NCI-H345 treated with DMSO at 0.1 percent for 48 hours (cell line): ENCODE results near the gene ZSWIM1.
"Not testable (repeated sequence)": the region's sequence is repeated elsewhere in the genome, so short reads cannot be mapped to it uniquely, and the experiment has no call there.

Experiments used
- DNase-seq: peaks from one replicate; lab custom pipeline; 2025; ENCODE audit not compliant: unreplicated experiment; lab: John Stamatoyannopoulos, UW

Gene ZSWIM1

DNA sequence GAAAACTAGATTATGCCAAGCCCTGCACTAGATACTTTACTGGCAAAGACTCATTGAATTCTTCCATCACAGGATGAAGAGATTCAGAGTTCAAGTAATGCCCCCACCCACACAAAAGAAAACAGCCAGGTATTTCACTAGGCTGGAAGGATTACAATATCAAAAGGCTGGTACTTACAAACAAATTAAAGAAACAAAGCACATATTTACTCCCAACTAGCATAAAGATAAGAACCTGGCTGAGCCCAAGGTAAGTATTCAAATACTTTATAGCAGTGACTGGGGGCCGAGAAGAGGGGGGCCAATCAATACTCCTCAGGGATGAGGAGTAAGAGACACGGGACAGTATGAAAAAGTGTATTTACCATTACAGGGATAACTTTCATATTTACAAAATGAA, 27.5 kb upstream of the ZSWIM1 start:
- DNase-seq: no peak

DNA sequence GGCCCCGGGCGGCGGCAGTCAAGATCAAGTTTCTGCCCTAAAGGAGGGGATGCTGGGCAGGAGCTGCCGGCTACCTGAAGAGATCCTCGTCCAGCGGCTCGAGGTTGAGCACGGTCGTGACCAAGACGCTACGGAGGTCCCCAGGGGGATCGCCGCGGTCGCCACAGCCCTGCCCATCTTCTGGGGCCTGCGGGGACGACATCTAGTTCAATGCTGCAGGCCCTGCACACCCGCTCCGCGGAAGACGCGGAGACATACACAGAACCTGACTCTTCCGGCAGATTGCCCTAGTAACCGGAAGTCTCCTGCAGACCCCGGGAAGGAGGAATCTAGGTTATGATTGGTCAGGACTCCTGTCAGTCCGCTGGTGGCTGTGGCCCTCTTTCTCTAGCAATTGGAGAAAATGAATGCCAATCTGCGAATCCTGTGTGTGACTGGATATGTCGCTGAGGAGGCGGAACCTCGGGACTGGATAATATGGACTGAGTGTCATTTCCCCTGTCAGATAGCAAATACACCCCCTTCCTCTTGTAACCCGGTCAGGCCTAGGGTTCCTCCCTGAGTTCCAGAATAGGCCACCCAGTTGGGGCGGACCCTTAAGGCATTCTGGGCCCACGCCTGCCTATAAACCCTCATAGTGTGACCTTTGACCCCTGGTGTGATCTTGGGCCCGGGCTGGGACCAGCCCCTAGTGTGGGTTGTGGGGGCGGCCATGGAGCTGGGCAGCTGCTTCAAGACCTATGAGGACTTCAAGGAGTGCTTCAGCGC, 23.7 kb upstream of the ZSWIM1 start, which contains the start of the genes ACOT8 and ZSWIM3:
Gene ACOT8 (minus strand): TSS at position 279 of the 768 bp plus-strand sequence. CDS start 77 bp downstream, at position 202.
Gene ZSWIM3 (plus strand): TSS at position 501 of the 768 bp plus-strand sequence. CDS start 212 bp downstream, at position 713.
- DNase-seq: peak; percentile 99

DNA sequence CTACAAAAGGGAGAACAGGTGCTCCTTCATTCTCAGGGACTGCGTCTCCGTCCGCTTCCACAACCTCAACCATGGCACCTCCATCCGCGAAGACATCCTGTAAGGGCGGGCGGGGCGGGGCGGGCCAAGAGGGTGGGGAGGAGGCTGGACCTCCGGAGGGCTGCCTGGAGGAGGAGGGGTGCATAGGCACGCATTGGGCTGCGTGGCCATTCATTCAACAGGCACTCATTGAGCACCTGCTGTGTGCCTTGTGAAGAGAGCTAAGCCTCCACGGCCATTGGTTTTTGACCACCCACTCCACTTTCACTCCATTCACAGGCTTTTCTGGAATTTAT, 23.2 kb upstream of the ZSWIM1 start:
- DNase-seq: no peak

DNA sequence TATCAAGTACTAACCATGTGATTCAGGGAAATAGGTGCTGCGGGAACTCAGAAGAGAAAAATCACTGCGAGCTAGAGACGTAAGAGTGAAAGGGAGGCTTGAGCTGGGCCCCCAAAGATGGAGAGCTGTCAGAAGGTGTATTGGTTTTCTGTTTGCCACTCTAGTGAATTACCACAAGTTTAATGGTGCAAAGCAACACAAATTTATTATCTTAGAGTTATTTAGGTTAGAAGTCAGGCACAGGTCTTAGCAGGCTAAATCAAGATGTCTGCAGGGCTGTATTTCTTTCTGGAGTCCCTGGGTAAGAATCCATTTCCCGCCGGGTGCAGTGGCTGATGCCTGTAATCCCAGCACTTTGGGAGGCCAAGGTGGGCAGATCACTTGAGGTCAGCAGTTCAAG, 21.1 kb upstream of the ZSWIM1 start:
- DNase-seq: no peak

DNA sequence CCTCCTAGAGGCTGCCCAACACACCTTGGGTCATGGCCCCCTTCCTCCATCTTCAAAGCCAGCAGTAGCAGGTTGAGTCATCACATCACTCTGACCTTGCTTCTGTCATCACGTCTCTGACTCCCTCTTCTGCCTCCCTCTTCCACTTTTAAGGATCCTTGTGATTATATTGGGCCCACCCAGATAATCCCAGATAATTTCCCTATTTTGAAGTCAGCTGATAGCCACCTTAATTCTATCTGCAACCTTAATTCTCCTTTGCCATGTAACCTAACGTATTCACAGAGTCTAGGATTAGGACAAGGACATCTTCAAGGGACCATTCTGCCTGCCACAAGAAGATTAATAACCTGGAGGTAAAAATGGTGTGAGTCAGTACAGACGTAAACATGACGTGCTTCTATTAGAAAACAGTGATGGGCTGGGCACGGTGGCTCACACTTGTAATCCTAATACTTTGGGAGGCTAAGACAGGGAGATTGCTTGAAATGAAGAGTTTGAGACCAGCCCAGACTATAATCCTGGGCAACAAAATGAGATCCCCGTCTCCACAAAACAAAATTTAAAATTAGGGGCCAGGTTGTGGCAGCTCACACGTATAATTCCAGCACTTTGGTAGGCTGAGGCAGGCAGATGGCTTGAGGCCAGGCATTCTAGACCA, 20.3 kb upstream of the ZSWIM1 start:
- DNase-seq: no peak

DNA sequence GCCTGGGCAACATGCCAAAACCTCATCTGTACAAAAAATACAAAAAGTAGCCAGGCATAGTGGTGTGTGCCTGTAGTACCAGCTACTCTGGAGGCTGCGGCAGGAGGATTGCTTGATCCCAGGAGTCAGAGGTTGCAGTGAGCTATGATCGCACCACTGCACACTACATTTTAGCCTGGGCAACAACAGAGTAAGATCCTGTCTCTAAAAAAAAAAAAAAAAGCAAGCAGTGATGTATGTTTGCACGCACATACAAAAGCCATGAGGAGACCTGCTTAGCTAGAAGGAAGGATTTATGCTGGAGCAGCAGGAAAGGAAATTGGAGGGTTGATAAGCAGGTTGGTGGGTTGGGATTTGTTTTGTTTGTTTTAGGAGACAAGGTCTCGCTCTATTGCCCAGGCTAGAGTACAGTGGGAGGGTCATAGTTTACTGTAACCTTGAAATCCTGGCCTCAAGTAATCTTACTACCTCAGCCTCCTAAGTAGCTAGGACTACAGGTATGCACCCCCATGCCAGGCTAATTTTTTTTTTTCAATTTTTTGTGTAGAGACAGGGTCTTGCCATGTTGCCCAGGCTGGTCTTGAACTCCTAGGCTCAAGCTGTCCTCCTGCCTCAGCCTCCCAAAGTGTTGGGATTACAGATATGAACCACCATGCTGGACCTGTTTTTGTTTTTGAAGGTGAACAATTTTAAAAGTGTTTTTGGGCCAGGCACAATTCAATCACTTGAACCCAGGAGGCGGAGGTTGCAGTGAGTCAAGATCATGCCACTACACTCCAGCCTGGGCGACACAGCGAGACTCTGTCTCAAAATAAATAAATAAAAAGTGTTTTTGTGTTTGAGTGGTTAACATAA, 19.6 kb upstream of the ZSWIM1 start:
- peak; percentile 47 for DNase-seq

DNA sequence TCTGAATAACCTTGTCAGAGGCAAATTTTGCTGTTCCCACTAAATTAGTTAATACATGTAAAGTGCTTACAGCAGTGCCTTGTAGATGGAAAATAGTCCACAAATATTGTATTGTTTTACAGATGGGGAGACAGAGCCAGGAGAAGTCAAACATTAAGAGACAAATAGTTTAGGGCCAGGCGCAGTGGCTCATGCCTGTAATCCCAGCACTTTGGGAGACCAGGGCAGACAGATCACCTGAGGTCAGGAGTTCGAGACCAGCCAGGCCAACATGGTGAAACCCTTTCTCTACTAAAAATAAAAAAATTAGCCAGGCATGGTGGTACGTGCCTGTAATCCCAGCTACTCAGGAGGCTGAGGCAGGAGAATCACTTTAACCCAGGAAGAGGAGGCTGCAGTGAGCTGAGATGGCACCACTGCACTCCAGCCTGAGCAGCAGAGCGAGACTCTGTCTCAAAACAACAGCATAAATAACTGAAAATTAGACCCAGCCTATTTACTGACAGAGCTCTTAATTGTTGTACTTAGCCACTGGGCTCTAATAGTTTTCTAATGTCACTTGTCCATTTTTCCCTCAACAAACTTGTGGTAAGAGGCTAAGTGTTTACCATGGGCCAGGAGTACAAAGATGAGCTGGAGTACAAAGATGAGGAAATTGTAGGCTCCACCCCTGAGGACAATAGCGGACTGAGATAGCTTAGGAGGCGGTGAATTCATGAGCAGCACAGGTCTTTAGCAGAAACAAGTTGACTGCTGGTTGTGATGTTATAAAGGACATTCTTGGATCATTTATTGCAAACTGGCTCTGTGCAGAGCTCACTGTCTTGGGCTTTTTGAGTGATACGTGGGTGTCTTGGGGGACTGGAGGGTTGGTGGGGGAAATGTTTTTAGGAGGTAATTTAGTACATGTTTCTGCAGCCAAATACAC, 17.2 kb upstream of the ZSWIM1 start:
- no peak for DNase-seq

GRCh38 chr20:45866454-45866853, 14.6 kb upstream of the ZSWIM1 start:
- DNase-seq: no peak

DNA sequence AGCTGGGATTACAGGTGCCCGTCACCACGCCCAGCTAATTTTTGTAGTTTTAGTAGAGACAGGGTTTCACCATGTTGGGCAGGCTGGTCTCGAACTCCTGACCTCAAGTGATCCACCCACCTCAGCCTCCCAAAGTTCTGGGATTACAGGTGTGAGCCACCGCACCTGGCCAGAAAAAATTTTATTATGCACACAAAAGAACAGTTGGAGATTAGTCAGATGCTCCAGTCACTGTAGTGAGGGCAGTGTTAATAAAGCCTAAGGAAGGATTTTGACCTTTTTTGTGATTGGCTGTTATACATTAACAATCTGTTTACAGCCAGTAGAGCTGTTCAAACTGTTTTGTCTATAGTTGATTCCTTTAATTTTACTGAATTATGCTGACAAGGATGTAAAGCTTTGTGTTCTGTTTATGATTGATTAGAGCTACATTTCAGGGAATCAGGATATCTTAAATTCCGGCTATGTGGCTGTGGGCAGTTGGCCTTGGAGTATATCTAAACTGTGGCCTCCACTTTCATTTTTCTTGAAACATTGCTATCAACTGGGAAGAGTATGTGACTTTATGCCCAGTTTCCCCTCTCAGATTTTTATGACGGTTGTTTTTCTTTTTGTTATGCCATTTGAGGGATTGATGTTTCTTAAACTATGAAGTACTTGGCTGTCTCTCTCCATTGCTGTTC, 13.8 kb upstream of the ZSWIM1 start:
- DNase-seq: no peak

GRCh38 chr20:45867819-45868176, 13.2 kb upstream of the ZSWIM1 start:
- DNase-seq: no peak

DNA sequence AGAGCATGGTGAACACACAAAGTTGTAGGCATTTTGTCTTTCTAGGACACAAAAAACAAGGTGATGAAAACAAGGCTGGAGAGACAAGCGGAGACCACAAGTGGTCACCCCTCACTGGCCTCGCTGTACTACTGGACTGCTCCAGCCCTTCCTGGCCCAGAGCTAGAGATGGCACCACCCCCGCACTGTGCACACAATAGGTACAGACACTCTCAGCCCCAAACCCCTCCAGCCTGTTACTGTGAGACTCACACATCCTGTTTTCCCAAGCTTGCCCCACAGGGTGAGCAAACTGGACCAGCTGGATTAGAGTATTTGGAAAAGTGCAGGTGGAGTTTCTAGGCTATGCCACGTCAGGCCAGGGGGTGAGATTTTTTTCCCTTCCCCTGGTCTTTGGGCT, 8.4 kb upstream of the ZSWIM1 start:
- no peak for DNase-seq

GRCh38 chr20:45873409-45874103, 7.5 kb upstream of the ZSWIM1 start:
- DNase-seq: no peak

- DNase-seq: not testable (repeated sequence)
These were observed 6.9 kb upstream of the ZSWIM1 start for GRCh38 chr20:45874104-45874481.

DNA sequence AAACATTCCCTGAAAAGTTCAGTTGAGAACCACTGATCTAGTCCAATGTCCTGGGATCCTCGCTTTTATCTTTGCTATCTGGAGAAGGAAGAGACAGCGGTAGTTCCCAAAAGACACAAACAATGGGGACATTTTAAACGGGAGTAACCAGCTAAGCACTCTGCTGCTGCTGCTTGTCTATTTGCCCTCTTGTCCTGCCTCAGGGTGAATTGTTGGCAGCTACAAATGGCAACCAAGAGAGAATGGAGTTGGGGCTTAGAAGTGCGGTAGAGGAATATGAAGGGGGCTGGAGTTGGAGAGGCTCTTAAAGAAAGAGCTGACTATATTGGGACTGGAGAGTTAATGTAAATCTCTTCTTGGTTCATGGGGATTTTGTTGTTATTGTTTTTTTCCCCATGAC, 6.5 kb upstream of the ZSWIM1 start:
- no peak for DNase-seq

DNA sequence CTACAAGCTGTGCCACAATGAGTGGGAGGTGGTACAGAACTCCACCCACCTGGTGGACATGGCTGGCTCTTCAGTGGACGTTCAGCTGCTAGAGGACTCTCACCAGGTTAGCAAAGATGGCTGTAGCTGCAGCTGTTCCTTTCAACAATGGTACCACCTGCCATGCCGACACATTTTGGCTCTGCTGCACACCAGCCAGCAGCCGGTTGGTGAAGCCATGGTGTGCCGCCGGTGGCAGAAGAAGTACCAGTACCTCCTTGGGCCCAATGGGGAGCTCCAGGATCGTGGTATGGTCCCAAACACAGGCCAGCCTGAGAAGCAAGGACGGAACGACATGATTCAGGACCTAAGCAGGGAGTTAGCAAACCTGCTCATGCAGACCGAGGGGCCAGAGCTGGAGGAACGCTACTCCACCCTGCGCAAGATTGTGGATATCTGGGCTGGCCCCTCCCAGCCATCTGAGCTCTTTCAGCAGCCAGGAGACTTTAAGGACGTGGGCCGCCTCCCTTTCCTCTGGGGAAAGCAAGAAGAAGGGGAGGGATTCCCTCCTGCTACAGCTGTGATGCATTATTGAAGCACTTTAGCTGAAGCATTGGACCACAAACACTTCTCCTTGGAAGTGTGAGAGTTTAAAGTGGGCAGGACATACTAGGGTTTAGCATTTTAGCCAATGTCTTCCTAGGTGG, 2.8 kb upstream of the ZSWIM1 start:
- no peak for DNase-seq

- no peak for DNase-seq
These were observed 1.6 kb downstream of the ZSWIM1 start for GRCh38 chr20:45882469-45883099.

DNA sequence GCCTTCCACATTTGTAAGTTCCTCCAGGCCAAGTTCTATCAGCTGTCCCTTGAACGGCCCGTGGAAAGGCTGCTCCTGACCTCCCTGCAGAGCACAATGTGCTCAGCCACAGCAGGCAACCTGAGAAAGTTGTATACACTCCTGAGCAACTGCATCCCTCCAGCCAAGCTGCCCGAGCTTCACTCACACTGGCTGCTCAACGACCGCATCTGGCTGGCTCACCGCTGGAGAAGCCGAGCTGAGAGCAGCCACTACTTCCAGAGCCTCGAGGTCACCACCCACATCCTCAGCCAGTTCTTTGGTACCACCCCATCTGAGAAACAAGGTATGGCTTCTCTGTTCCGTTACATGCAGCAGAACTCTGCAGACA, 2.1 kb downstream of the ZSWIM1 start:
- DNase-seq: no peak

DNA sequence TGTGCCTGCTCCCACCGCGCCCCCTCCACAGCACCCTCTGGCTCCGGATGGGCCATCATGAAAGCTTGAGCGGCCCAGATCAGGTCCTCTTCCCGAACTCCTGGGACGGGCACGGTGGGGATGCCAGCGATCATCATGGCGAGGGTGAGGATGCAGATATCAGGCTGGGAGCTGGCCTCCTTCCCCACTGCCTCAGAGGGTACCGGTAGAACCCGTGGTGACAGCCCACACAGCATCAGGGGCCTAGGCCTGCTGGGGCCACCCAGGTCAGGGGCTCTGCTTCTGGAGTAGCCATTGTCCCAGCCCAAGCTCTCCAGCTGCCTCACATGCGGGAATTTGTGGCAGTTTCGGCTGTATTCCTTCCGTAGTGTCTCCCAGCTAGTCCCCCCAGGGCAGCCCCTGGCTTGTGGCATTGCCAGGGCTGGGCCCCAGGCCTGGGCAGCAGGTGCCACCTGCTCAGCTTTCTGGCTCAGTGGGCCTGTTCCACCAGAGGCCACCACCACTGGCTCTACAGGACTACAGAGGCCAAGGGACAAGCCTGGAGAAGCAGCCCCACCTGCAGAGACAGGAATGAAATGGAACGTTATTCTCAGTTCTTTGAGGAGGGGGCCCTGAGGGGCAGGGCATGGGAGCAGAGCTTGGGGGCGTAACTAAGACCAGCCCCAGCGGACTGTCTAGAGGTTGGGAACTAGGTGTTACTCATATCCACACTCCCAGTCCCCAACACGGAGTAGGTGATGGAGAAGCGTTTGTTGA, 5.7 kb downstream of the ZSWIM1 start:
- DNase-seq: no peak
